Sigmoid colon (tissue), 7 donors: ENCODE measurements around the gene MEF2A. TPM values are rescaled to one million over a fixed set of nuclear protein-coding genes. Genes with fewer than 3 reads are reported as not detected.

Experiments used
- DNase-seq: peaks from one replicate; pipeline ENCODE4 v3.0.0-alpha.2; 2019
- H3K27ac ChIP-seq, 4 donors: fragments of 200-600 bp; sonication (generic); one replicate each; pipeline ENCODE4 v1.5.1; 2016 to 2019; ENCODE audit warnings: mild to moderate bottlenecking in 1 of 4
- H3K27me3 ChIP-seq, 3 donors: fragments of 200-600 bp; sonication (generic); one replicate each; pipeline ENCODE4 v1.5.1; 2019; ENCODE audit warnings: mild to moderate bottlenecking in 1 of 3
- H3K36me3 ChIP-seq, 4 donors: fragments of 200-600 bp; sonication (generic); one replicate each; pipeline ENCODE4 v1.5.1; 2016 to 2019
- H3K4me1 ChIP-seq, 4 donors: fragments of 200-600 bp; sonication (generic); one replicate each; pipeline ENCODE4 v1.5.1; 2017 to 2019
- H3K4me3 ChIP-seq, 4 donors: fragments of 200-600 bp; sonication (generic); one replicate each; pipeline ENCODE4 v1.5.1; 2017 to 2019; ENCODE audit warnings: mild to moderate bottlenecking in 2 of 4, moderate library complexity in 1 of 4
- H3K9me3 ChIP-seq, 4 donors: fragments of 200-600 bp in 3 of 4; sonication (generic) in 3 of 4; one replicate each; pipeline versions ENCODE4 v1.5.1 to v1.6.1; 2013 to 2019
- EP300 ChIP-seq, 4 donors: sonication (generic); formaldehyde crosslinking; IDR thresholded peaks; one replicate each; pipeline ENCODE4 v1.6.1; 2017; ENCODE audit warnings: antibody characterized with exemption in 4 of 4
- POLR2A ChIP-seq, 2 donors: fragments of 450-650 bp; IDR thresholded peaks; one replicate each; pipeline ENCODE4 v1.6.1; 2016; ENCODE audit warnings: antibody characterized with exemption in 2 of 2, mild to moderate bottlenecking in 2 of 2, moderate library complexity in 2 of 2
- POLR2AphosphoS5 ChIP-seq, 4 donors: sonication (generic); formaldehyde crosslinking; IDR thresholded peaks; one replicate each; pipeline ENCODE4 v1.6.1; 2017; ENCODE audit warnings: antibody characterized with exemption in 4 of 4
- WGBS, 2 donors: extraction: QIAGEN DNeasy Blood & Tissue Kit; methylation state at CpG; one replicate each; pipeline ENCODE4 v1.1.7; 2013; 5-methylcytosine and 5-hydroxymethylcytosine counted together
- intact Hi-C: fragments of 100-400 bp; cut with DNase I; formaldehyde crosslinking; loops from one replicate; pipeline ENCODE4 v1.15.1; 2023
- polyA plus RNA-seq, 3 donors: library from polyadenylated mRNA; stranded (reverse); fragments of 200-250 nt; gene quantifications; one replicate each; pipeline ENCODE4 v1.2.3, GENCODE V29; 2013
- total RNA-seq, 4 donors: library from RNA; depleted of rRNA; stranded (reverse); fragments of >200 nt; gene quantifications; one replicate each; pipeline ENCODE4 v1.1.0, GENCODE V29; 2016
- TF ChIP-seq, protein P1 (sequence below), 4 experiments: fragments of 450-650 bp in 3 of 4; fragments of 200-600 bp in 1 of 4; IDR thresholded peaks; one replicate each; pipeline ENCODE4 v1.5.1; 2016 to 2019; ENCODE audit warnings: antibody characterized with exemption in 4 of 4, mild to moderate bottlenecking in 3 of 4, moderate library complexity in 2 of 4
- donor health status: healthy with polysubstance abuse.
- donor health status: Bipolar disorder and iron deficiency.
- donor health status: healthy.

Gene MEF2A
- total and polyA plus RNA-seq, 7 donors, result 11.6 to 123 (median 78.8) TPM

GRCh38 chr15:99682455-99682854 lies 116.7 kb downstream of the MEF2A start:
- no peaks in the 10 kb centered on the region for H3K27me3 ChIP-seq
- peak overlapping the region in 3 of 4 donors; percentile 13 to 64 (median 58) for H3K27ac ChIP-seq
- TF ChIP-seq POLR2AphosphoS5 (IDR thresholded peaks at IDR 0.05), result no peak
- no peak for TF ChIP-seq POLR2A (IDR thresholded peaks at IDR 0.05)
- no peak for TF ChIP-seq EP300 (IDR thresholded peaks at IDR 0.05)
- TF ChIP-seq, protein P1, sequence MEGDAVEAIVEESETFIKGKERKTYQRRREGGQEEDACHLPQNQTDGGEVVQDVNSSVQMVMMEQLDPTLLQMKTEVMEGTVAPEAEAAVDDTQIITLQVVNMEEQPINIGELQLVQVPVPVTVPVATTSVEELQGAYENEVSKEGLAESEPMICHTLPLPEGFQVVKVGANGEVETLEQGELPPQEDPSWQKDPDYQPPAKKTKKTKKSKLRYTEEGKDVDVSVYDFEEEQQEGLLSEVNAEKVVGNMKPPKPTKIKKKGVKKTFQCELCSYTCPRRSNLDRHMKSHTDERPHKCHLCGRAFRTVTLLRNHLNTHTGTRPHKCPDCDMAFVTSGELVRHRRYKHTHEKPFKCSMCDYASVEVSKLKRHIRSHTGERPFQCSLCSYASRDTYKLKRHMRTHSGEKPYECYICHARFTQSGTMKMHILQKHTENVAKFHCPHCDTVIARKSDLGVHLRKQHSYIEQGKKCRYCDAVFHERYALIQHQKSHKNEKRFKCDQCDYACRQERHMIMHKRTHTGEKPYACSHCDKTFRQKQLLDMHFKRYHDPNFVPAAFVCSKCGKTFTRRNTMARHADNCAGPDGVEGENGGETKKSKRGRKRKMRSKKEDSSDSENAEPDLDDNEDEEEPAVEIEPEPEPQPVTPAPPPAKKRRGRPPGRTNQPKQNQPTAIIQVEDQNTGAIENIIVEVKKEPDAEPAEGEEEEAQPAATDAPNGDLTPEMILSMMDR (IDR thresholded peaks at IDR 0.05), result no peak
- H3K4me3 ChIP-seq, result no peak overlapping the region
- WGBS, 2 donors, result 0 to 73% methylated on average over 1 of the region's 1 CpG
- H3K4me1 ChIP-seq, result peaks cover 0 to 27% (median 12%) of the 10 kb centered on the region in 4 donors
- intact Hi-C loops, result no loop called here
- no peak for DNase-seq
- H3K36me3 ChIP-seq, result peaks cover 0 to 30% (median 0%) of the 10 kb centered on the region in 4 donors
- H3K9me3 ChIP-seq, result peaks cover 0 to 3% (median 0%) of the 10 kb centered on the region in 4 donors

DNA sequence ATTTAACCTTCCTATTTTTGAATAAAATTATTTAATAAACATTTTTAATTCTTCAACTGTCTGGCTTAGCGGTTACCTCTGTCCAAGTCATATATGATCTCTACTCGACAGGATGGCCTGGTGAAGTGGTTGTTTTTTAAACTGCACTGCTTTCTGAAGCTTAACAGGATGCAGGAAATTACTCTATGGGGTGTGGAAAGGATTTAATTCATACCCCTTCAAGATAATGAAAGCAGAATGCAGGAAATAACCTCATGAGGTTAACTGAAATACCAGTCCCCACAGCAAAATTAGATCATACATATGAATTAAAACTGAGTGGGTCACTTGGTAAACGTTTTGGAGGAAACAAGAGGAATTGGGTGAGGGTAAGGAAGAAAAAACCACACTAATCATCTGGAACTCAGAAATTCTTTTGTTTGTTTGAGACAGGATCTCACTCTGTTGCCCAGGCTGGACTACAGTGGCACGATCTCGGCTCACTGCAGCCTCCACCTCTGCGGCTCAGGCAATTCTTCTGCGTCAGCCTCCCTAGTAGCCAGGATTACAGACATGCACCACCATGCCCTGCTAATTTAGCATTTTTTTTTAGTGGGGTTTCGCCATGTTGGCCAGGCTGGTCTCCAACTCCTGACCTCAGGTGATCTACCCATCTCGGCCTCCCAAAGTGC lies 117.4 kb downstream of the MEF2A start:
- H3K4me3 ChIP-seq, result no peak overlapping the region
- H3K9me3 ChIP-seq, result peaks cover 0 to 3% (median 0%) of the 10 kb centered on the region in 4 donors
- H3K4me1 ChIP-seq, result peaks cover 0 to 22% (median 11%) of the 10 kb centered on the region in 4 donors
- TF ChIP-seq, protein P1 (IDR thresholded peaks at IDR 0.05), result no peak
- TF ChIP-seq POLR2A (IDR thresholded peaks at IDR 0.05) (no peak), POLR2AphosphoS5 (IDR thresholded peaks at IDR 0.05) (no peak), EP300 (IDR thresholded peaks at IDR 0.05) (no peak)
- H3K27ac ChIP-seq, result peak overlapping the region in 3 of 4 donors; percentile 13 to 64 (median 58)
- intact Hi-C loops, result no loop called here
- 78 to 94% methylated on average over 9 of the region's 9 CpGs for WGBS, 2 donors
- H3K27me3 ChIP-seq, result no peaks in the 10 kb centered on the region
- peaks cover 0 to 29% (median 0%) of the 10 kb centered on the region in 4 donors for H3K36me3 ChIP-seq
- no peak for DNase-seq

DNA sequence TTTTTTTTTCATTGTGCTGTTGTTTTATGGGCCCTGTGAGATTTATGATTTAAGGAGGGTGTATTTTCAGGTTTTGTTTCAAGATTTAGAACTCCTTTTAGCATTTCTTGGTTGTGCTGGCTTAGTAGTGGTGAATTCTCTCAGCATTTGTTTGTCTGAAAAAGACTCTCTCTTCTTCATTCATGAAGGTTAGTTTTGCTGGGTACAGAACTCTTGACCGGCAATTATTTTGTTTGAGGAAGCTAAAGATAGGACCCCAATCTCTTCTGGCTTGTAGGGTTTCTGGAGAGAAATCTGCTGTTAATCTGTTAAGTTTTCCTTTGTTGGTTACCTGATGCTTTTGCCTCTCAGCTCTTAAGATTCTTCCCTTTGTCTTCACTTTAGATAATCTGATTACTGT lies 120.5 kb downstream of the MEF2A start:
- H3K27ac ChIP-seq, result no peak overlapping the region
- H3K27me3 ChIP-seq, result no peaks in the 10 kb centered on the region
- no peak overlapping the region for H3K4me3 ChIP-seq
- DNase-seq, result no peak
- H3K4me1 ChIP-seq, result peaks cover 0 to 10% (median 5%) of the 10 kb centered on the region in 4 donors
- intact Hi-C loops, result no loop called here
- peaks cover 0 to 3% (median 0%) of the 10 kb centered on the region in 4 donors for H3K9me3 ChIP-seq
- H3K36me3 ChIP-seq, result peaks cover 0 to 30% (median 0%) of the 10 kb centered on the region in 4 donors
- 100% methylated on average over 1 of the region's 1 CpG for WGBS, 2 donors
- TF ChIP-seq POLR2A (IDR thresholded peaks at IDR 0.05), result no peak
- no peak for TF ChIP-seq POLR2AphosphoS5 (IDR thresholded peaks at IDR 0.05)
- TF ChIP-seq, protein P1 (IDR thresholded peaks at IDR 0.05), result no peak
- TF ChIP-seq EP300 (IDR thresholded peaks at IDR 0.05), result no peak

GRCh38 chr15:99692825-99693224 lies 127.0 kb downstream of the MEF2A start:
- intact Hi-C loops, result no loop called here
- peaks cover 0 to 75% (median 6%) of the 10 kb centered on the region in 4 donors for H3K36me3 ChIP-seq

More at GRCh38 chr15:99692825-99693224, 127.0 kb downstream of the MEF2A start:
- WGBS, 2 donors, result 86 to 96% methylated on average over 3 of the region's 3 CpGs
- TF ChIP-seq POLR2A (IDR thresholded peaks at IDR 0.05) (no peak), POLR2AphosphoS5 (IDR thresholded peaks at IDR 0.05) (no peak)
- TF ChIP-seq, protein P1 (IDR thresholded peaks at IDR 0.05), result no peak
- no peak for DNase-seq
- Histone ChIP-seq H3K4me3 (no peak overlapping the region), H3K4me1 (no peaks in the 10 kb centered on the region), H3K9me3 (no peaks in the 10 kb centered on the region), H3K27me3 (no peaks in the 10 kb centered on the region), H3K27ac (no peak overlapping the region)
